DMS 273 (cell line): ENCODE measurements around the gene EP400.
"Not testable (repeated sequence)": the region's sequence is repeated elsewhere in the genome, so short reads cannot be mapped to it uniquely, and the experiment has no call there.

Experiments used
- DNase-seq: peaks from one replicate; lab custom pipeline; 2025; ENCODE audit not compliant: unreplicated experiment; lab: John Stamatoyannopoulos, UW

Gene EP400

DNA sequence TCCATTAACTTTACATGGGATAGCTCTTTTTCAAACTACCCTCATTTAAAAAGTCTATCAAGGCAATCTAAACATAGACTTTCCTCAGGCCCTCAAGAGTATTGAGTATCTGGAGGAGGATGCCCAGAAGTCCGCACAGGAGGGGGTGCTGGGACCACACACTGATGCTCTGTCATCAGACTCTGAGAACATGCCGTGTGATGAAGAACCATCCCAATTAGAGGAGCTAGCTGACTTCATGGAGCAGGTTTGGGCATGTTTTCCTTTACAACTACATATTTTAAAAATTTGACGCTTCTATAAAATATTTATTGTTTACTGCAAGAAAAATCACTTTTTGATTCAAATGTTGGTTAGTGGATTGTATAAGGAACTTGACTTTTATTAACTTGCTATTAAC lies 93.5 kb downstream of the EP400 start:
- DNase-seq, result no peak

DNA sequence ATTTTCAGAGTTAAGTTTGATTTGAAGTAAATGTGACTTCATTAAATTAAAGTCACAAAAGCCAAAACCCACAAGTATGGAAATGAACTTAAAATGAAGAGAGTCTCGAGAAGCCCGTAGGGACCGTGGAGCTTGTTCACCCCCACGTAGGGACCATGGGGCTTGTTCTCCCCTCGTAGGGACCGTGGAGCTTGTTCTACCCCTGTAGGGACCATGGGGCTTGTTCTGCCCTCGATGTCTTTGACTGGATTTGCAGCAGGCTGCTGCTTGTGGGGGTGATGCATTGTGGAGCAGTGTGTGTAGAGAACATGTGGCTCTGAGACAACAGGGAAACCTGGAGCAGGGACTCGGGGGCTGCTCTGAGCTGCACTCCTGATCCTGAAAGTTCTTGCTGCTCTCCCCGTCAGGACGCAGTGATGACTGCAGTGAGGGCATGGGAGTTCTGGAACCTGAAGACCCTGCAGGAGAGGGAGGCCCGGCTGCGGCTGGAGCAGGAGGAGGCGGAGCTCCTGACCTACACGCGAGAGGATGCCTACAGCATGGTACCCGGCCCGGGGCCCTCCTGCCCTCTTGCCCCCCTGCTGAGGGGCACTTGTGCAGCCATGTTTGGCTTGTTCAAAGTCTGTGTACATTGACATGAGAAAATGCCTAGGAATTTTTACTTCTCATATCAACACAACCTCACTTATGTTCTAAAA lies 94.2 kb downstream of the EP400 start:
- no peak for DNase-seq

DNA sequence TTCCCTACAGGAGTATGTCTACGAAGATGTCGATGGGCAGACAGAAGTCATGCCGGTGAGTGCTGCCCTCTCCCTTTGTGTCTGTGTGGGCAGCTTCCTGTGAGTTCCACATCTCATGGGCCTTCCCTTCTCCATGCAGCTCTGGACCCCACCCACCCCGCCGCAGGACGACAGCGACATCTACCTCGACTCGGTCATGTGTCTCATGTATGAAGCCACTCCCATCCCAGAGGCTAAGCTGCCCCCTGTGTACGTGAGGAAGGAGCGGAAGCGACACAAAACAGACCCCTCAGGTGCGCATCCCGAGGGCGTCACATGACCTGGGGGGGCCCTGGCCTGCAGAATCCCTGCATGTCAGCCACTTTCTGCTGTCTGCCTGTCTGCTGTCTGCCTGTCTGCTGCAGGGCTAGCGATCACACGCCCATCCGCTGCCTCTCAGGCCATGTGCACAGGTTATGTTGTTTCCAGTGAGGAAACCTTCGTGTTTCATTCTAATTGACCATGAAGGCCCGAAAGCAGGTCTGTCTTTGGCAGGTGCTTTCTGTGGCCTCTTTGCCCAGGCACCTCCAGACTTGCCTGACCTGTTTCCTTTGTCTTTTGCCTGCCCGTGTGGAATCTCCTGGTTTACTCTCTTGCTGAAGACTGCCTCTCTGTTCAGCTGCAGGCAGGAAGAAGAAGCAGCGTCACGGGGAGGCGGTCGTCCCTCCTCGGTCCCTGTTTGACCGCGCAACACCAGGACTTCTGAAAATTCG lies 95.1 kb downstream of the EP400 start:
- no peak for DNase-seq

DNA sequence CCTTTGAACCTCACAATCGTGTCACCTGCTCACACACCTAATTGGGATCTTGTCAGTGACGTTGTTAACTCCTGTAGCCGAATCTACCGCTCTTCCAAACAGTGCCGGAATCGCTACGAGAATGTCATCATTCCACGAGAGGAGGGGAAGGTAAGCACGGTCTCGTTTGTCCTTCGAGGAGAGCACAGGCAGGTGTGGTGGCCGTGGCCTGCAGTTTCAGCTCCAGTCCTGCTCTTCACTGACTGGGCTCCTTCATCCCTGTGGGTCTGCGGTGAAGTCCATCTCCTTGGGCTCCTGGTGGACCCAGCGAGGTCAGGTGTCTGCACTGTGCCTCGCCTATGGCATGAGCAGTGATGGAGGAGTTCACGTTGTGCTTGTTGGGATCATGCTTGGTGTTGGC lies 96.0 kb downstream of the EP400 start:
- DNase-seq, result no peak

DNA sequence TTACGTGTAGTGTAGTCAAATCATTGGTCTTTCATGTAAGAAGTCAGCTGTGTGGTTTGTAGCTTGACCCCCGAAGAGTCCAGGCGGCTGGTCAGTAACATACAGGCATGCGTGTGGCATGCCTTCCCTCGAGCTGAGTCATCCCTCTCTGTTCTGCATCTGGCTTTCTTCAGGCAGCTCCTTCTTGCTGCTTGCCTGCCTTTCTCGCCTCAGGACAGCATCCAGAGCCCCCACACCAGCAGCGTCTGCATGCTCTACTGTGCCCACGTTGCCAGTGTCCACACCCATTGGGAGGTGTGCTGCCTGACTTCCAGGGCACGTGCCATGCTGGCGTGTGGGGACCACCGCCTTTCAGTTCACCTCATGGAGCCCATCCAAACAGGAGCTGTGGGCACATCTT lies 96.8 kb downstream of the EP400 start:
- DNase-seq, result no peak

DNA sequence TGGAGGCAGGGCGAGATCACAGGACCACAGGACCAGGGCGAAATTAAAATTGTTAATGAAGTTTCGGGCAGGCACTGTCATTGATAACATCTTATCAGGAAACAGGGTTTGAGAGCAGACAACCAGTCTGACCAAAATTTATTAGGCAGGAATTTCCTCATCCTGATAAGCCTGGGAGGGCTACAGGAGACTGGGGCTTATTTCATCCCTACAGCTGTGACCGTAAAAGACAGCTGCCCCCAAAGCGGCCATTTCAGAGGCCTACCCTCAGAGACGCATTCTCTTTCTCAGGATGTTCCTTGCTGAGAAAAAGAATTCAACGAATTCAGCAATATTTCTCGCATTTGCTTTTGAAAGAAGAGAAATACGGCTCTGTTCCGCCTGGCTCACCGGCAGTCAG lies 97.9 kb downstream of the EP400 start:
- DNase-seq, result not testable (repeated sequence)

DNA sequence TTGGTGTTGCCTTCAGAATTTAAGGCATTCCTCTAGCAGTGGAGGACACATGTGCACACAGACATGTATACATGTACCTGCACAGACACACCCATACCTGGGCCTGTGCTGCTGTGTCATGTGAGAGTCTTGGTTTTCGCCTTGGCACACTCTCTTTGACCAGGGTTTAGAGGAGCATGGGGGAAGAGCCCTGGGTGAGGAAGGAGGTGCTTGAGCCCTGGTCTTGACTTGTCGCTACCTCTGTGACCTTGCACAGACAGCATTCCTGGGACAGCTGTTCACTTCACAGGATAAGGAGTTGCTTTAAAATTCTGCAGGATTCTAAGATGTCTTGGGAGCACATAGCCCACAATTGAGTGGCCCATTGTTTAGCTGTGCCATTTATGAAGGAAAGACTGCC lies 99.7 kb downstream of the EP400 start:
- DNase-seq, result no peak

DNA sequence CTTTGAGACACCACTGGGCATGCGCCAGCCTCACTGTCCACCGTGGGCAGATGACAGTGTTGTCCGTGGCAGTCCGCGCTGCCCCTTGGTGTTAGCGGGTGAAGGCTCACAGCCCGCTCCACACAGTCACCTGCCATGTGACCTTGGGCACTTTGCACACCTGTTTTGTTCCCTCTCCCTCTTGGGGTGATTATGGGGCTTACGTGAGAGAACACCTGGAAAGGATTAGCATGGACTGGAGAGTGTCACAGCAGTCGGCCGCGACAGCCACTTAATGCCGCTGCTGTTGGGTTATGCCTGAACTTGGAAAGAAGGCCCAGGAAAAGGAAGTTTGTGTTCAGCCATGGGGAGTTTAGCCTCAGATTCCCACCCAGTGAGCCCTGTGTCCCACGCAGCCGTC lies 100.1 kb downstream of the EP400 start:
- no peak for DNase-seq

DNA sequence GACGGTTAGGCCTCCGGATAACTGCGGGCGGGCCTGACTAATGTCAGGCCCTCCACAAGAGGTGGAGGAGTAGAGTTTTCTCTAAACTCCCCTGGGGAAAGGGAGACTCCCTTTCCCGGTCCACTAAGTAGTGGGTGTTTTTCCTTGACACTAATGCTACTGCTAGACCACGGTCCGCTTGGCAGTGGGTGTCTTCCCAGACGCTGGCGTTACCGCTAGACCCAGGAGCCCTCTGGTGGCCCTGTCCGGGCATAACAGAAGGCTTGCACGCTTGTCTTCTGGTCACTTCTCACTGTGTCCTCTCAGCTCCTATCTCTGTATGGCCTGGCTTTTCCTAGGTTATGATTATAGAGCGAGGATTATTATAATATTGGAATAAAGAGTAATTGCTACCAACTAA lies 102.0 kb downstream of the EP400 start:
- peak; percentile 12 for DNase-seq

DNA sequence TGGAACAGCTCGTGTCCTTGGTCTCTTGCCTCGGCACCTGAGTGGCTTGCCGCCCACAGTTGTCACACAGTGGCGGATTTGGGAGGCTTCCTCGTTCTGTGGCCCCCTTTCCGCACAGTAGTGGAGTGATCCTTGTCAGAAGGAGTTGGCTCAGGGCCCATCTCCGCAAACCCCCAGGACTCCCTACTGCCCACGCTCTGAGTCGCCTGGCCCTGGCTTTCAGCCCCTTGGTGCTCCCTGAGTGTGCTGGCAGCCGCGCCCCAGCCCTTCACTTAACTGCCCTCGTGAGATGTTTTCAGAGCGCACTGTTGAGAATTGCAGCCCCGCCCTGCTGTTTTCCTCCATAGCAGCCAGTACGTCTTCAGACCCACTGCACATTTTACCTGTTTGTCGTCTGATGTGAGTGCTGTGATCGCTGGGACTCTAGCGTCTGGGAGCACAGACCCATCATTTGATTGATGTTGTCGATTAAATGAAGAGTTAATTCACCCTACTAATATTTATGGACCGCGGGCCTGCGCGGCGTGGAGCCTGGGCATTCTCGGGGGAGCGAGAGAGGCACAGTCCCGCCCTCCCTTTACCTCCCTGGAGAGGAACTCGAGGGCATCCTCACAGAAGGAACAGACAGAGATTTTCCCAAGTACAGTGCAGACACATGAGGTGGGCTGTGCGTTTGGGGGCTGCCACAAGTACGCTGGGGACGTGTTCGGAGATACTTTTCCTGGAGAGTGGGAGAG lies 102.6 kb downstream of the EP400 start:
- no peak for DNase-seq

DNA sequence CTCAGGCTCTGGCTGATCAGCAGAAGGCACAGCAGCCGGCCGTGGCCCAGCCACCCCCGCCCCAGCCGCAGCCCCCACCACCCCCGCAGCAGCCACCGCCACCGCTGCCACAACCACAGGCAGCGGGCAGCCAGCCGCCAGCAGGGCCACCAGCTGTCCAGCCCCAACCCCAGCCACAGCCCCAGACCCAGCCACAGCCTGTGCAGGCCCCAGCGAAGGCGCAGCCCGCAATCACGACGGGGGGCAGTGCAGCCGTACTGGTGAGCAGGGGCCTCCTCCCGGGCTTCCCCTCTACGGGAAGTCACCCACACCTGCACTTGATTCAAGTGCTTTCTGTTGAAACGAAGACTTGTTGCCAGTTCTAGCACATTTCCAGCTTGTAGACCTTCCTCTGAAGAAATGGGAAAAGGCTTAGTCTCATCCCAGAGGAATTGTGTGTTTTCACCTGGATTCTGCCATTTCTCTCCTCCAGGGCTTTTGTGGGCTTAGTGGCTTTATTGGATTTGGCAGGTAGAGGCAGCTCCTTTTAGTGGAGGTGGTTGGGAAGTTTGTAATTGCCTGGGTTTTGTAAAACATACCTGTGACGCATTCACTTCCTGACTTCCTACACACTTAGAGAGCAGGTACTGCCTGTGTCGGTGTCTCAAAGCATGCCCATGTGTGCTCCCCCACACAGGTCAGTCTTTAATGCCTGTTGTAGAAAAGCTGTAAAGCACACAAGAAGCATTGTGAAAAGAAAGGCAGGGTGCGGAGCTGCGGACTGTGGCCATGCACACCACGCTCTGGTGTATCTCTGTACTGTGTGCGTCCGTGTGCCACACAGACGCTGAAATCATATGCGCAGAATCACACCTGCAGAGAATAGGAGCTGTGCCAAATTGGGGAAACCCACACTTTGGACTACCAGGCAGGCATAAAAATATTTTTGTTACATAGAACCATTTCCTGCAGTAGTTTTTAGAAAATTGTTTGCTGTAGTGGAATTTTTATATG lies 103.9 kb downstream of the EP400 start:
- DNase-seq, result no peak

DNA sequence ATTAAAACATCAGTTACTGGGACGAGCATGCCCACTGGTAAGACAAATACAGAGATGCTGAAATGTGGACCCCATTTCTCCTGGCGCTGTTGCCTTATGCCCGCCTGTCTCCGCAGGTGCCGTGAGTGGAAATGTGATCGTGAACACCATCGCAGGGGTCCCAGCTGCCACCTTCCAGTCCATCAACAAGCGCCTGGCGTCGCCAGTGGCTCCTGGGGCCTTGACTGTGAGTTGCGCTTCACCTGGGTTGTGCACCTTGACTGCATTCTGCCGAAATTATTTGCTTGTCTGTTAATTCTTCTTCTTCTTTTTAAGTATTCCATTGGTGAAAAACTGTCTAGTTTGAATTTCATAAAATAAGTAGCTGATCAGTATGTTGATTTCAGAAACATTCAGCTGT lies 105.2 kb downstream of the EP400 start:
- DNase-seq, result no peak

DNA sequence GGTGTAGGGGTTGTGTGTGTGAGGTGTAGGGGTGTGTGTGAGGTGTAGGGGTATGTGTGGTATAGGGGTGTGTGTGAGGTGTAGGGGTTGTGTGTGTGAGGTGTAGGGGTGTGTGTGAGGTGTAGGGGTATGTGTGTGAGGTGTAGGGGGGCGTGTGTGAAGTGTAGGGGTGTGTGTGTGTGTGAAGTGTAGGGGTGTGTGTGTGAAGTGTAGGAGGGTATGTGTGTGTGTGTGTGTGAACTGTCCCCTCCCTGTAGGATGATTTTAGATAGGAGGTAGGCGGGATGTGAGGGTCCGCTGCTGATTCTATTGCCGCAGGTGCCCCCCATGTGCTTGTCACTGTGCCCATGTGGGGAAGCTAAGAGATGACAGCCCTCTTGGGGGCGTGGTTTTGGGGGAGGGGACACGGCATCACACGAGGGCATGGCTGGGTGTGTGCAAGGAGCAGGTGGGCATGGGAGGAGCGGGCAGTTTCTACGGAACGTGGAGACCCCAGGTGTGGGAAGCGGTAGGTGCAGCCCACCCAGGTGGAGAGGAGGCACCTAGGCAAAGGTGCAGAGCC lies 105.9 kb downstream of the EP400 start:
- no peak for DNase-seq

DNA sequence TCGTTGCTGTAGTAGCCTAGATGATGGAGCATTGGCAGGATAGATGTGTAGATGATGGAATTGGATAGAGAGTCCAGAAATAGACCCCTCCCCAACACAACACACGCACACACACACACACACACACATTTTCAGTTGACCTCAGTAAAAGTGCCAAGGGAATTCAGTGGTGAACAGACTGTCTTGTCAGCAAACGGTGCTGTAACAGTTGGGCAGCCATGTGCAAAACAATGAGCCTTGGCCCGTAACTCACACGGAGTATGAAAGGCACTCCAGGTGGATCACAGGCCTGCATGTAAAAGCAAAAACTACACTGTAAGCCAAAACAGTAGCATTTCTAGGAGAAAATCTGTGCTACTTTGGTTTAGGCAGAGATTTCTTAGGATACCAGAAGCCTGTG lies 106.6 kb downstream of the EP400 start:
- DNase-seq, result no peak

DNA sequence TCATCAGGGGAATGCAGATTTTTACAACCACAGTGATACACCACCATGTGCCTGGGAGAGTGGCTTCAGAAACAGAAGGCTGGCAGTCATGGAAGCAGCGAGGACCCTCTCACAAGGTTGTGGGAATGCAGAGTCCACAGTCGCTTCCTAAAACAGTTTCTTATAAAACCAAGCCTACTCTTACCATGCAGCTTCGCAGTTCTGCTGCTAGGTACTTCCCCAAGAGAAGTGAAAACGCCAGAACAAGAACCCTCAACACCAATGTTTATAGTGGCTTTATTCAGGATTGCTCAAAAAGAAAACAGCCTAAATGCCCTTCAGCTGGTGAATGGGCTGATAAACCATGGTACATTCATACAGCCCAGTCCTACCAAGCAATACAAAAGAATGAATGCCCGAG lies 107.2 kb downstream of the EP400 start:
- no peak for DNase-seq

DNA sequence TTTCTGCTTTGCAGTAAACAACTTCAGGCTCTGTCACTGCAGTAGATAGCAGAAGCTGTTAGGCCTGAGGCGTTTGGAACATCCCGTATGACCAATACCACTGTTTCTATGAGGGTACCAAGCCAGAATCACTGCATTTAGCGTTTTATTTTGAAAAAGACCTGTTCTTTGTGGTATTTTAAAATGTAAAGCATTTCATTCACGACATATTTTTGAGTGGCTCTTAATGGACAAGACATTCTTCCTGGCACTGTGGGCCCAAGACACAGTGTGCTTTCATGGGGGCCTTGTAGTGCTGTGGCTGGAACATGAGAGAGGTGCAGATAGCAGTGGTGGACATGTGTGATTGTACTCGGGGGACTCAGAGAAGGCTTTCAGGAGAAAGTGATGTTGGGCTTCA lies 107.9 kb downstream of the EP400 start:
- no peak for DNase-seq

DNA sequence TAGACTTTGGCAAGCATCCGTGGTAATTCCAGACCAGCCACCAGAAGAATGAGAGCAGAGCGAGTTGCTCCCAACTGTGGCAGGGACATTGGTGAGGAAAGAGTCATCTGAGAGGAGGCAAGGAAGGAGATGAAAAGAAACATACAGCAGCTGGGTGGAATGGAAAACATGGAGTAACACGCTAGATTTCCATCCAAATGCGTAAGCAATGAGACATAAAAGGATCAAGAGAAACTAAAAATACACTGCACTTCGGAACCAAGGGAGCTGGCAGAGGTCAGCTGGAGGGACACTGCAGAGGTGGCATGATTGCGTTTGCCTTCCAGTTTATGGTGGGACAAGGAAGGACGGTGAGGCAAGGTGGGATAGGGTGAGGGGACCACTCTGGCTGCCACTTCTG lies 111.5 kb downstream of the EP400 start:
- no peak for DNase-seq

DNA sequence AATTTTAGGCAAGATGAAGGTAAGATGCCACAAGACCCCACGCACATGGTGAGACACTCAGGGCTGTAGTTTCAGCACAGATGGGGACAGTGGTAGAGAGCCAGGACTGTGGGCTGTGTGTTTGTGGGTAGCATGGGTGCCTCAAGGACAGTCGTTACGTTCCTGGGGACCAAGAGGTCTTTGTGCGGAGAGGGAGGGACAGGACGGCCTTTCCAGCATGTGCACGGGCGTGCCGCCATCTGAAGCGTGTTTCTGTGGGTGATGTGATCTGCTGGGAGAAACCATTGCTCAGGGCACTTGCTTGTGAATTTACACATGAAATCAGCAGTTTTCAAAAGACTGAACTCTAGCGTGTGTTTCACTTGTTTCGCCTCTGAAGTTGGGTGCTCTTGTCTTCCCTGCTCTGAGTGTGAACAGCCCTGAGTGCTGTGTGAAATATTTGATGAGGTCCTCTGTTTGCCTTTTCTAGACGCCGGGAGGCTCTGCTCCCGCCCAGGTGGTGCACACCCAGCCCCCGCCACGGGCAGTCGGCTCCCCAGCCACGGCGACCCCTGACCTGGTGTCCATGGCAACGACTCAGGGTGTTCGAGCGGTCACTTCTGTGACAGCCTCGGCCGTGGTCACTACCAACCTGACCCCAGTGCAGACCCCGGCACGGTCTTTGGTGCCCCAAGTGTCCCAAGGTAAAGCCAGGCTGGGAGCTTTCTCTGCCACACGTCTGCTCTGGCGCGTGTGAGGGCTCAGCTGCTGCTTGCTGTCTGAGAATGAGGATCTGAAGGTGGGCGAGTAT lies 112.1 kb downstream of the EP400 start:
- no peak for DNase-seq

DNA sequence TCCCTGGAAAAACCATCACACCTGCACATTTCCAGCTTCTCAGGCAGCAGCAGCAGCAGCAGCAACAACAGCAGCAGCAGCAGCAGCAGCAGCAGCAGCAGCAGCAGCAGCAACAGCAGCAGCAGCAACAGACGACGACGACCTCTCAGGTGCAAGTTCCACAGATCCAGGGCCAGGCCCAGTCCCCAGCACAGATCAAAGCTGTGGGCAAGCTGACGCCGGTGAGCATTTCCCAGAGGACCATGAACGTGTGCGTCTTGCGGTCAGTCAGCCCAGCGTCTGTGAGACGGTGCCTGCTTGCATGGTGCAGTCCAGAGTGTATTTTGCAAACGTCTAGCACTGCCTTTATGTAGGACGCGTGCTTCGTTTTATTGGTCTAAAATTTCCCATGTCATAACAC lies 112.7 kb downstream of the EP400 start:
- no peak for DNase-seq

DNA sequence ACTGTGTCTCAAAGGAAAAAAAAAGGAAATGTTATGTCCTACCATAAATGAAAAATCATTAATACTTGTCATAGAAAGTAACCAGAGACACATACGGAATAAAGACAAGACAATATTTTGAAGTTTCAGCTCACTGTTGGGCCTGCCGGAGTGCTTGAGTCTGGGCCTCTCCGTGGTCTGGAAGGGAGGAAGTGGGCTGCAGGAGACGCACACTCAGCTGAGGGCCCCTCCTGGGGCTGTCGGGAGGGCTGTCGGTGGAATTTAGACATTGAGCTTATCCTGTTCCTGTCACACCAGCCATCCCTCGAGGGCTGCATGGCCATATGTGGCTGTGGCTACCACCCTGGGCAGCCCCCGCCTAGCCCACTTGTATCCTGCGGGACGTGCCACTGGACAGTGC lies 113.7 kb downstream of the EP400 start:
- no peak for DNase-seq
